Glutamatergic neuron (in vitro differentiated cells): ENCODE measurements around the gene KIDINS220. TPM values are rescaled to one million over a fixed set of nuclear protein-coding genes. Genes with fewer than 3 reads are reported as not detected.

Experiments used
- DNase-seq: peaks from one replicate; pipeline ENCODE4 v3.0.0; 2022
- H3K27ac Mint-ChIP-seq: one replicate; pipeline ENCODE4 v1.8.0; 2020; ENCODE audit warnings: mild to moderate bottlenecking, mixed read lengths, inconsistent platforms; ENCODE audit not compliant: unreplicated experiment
- H3K27me3 Mint-ChIP-seq: one replicate; pipeline ENCODE4 v1.8.0; 2020; ENCODE audit warnings: mild to moderate bottlenecking, moderate library complexity, mixed read lengths, inconsistent platforms; ENCODE audit not compliant: unreplicated experiment
- H3K36me3 Mint-ChIP-seq: one replicate; pipeline ENCODE4 v1.8.0; 2020; ENCODE audit warnings: mild to moderate bottlenecking, mixed read lengths, inconsistent platforms; ENCODE audit not compliant: unreplicated experiment
- H3K4me1 Mint-ChIP-seq: one replicate; pipeline ENCODE4 v1.8.0; 2020; ENCODE audit warnings: mild to moderate bottlenecking, low read depth, mixed read lengths, inconsistent platforms; ENCODE audit not compliant: unreplicated experiment
- H3K4me3 Mint-ChIP-seq: one replicate; pipeline ENCODE4 v1.8.0; 2020; ENCODE audit warnings: mild to moderate bottlenecking, mixed read lengths, inconsistent platforms; ENCODE audit not compliant: unreplicated experiment
- H3K9me3 Mint-ChIP-seq: one replicate; pipeline ENCODE4 v1.8.0; 2020; ENCODE audit warnings: mild to moderate bottlenecking, moderate library complexity, mixed read lengths, inconsistent platforms; ENCODE audit not compliant: unreplicated experiment
- CTCF ChIP-seq: fragments of 200-600 bp; sonication (generic); IDR thresholded peaks from one replicate; pipeline ENCODE4 v1.5.0; 2021; ENCODE audit not compliant: partially characterized antibody, unreplicated experiment
- total RNA-seq: library from RNA; stranded (reverse); fragmentation: NEBNext Ultra II Directional; extraction: Animal tissue kit (Norgen Biotek cat#: 25700); gene quantifications from one replicate; pipeline ENCODE4 v1.2.1, GENCODE V29; 2021; ENCODE audit not compliant: unreplicated experiment

Gene KIDINS220
- total RNA-seq, 1 donor from 2014 or later, result 188 TPM

GRCh38 chr2:8855010-8855409 is 17.6 kb upstream of the KIDINS220 start:
- H3K27me3 Mint-ChIP-seq, result no peaks in the 10 kb centered on the region

GRCh38 chr2:8853426-8853825 is 16.0 kb upstream of the KIDINS220 start:
- H3K27ac Mint-ChIP-seq, result no peak overlapping the region
- no peaks in the 10 kb centered on the region for H3K36me3 Mint-ChIP-seq
- no peak for TF ChIP-seq CTCF
- DNase-seq, result no peak
- H3K4me1 Mint-ChIP-seq, result peaks cover 18% of the 10 kb centered on the region
- no peaks in the 10 kb centered on the region for H3K27me3 Mint-ChIP-seq
- no peaks in the 10 kb centered on the region for H3K9me3 Mint-ChIP-seq
- no peak overlapping the region for H3K4me3 Mint-ChIP-seq

More at GRCh38 chr2:8855010-8855409, 17.6 kb upstream of the KIDINS220 start:
- no peak for TF ChIP-seq CTCF
- Mint-ChIP-seq H3K4me3 (no peak overlapping the region), H3K27ac (no peak overlapping the region), H3K4me1 (peaks cover 18% of the 10 kb centered on the region), H3K36me3 (no peaks in the 10 kb centered on the region), H3K9me3 (no peaks in the 10 kb centered on the region)
- no peak for DNase-seq

- no peak for TF ChIP-seq CTCF
- no peaks in the 10 kb centered on the region for H3K36me3 Mint-ChIP-seq
- peak; percentile 41 for DNase-seq
- H3K27ac Mint-ChIP-seq, result peak overlapping the region; percentile 31
- H3K27me3 Mint-ChIP-seq, result no peaks in the 10 kb centered on the region
- H3K9me3 Mint-ChIP-seq, result no peaks in the 10 kb centered on the region
- peaks cover 18% of the 10 kb centered on the region for H3K4me1 Mint-ChIP-seq
- H3K4me3 Mint-ChIP-seq, result no peak overlapping the region
Observed at GRCh38 chr2:8851811-8852560, 14.6 kb upstream of the KIDINS220 start.

GRCh38 chr2:8850845-8851487 is 13.6 kb upstream of the KIDINS220 start:
- Mint-ChIP-seq H3K9me3 (no peaks in the 10 kb centered on the region), H3K4me3 (no peak overlapping the region), H3K4me1 (peaks cover 18% of the 10 kb centered on the region), H3K36me3 (no peaks in the 10 kb centered on the region), H3K27ac (no peak overlapping the region), H3K27me3 (no peaks in the 10 kb centered on the region)
- no peak for TF ChIP-seq CTCF
- DNase-seq, result no peak

GRCh38 chr2:8849327-8849726 is 11.9 kb upstream of the KIDINS220 start:
- Mint-ChIP-seq H3K27ac (no peak overlapping the region), H3K36me3 (no peaks in the 10 kb centered on the region), H3K4me1 (peaks cover 18% of the 10 kb centered on the region), H3K27me3 (no peaks in the 10 kb centered on the region), H3K9me3 (no peaks in the 10 kb centered on the region), H3K4me3 (no peak overlapping the region)
- DNase-seq, result no peak
- TF ChIP-seq CTCF, result no peak
